Ishikawa (cell line): ENCODE data around the gene ASB4.

ENCODE experiments used
- CEBPB ChIP-seq: IDR thresholded peaks from 2 replicates; pipeline ENCODE4 v1.6.1; 2012
- EP300 ChIP-seq: IDR thresholded peaks from 2 replicates; pipeline ENCODE4 v1.6.1; 2012; ENCODE audit warnings: borderline replicate concordance
- NFIC ChIP-seq: IDR thresholded peaks from 2 replicates; pipeline ENCODE4 v1.6.1; 2012
- RAD21 ChIP-seq: IDR thresholded peaks from 2 replicates; pipeline ENCODE4 v1.6.1; 2012; ENCODE audit warnings: low read depth
- TAF1 ChIP-seq: IDR thresholded peaks from 2 replicates; pipeline ENCODE4 v1.6.1; 2012; ENCODE audit warnings: low read depth, mild to moderate bottlenecking
- TEAD4 ChIP-seq: IDR thresholded peaks from 2 replicates; pipeline ENCODE4 v1.6.1; 2012
- USF1 ChIP-seq: IDR thresholded peaks from 2 replicates; pipeline ENCODE4 v1.6.1; 2012
- ZBTB7A ChIP-seq: IDR thresholded peaks from 2 replicates; pipeline ENCODE4 v1.6.1; 2012; ENCODE audit warnings: low read depth

- TF ChIP-seq ZBTB7A: no peak
- TF ChIP-seq TEAD4: no peak
- TF ChIP-seq RAD21: no peak
- TF ChIP-seq EP300: no peak
- no peak for TF ChIP-seq USF1
- TF ChIP-seq CEBPB: no peak
- TF ChIP-seq TAF1: no peak
- TF ChIP-seq NFIC: no peak
Measured at GRCh38 chr7:95508780-95509179, 23.0 kb downstream of the ASB4 start.
